Pons (tissue), 1 donor: ENCODE results near the gene ADGB.
A peak's percentile ranks its signal among the peaks of the same experiment; 100 is the strongest.
"Not testable (repeated sequence)": the region's sequence is repeated elsewhere in the genome, so short reads cannot be mapped to it uniquely, and the experiment has no call there.

Experiments
- DNase-seq: peaks from one replicate; pipeline ENCODE4 v3.0.0-alpha.2; 2016; ENCODE audit warnings: low spot score

Gene ADGB

DNA sequence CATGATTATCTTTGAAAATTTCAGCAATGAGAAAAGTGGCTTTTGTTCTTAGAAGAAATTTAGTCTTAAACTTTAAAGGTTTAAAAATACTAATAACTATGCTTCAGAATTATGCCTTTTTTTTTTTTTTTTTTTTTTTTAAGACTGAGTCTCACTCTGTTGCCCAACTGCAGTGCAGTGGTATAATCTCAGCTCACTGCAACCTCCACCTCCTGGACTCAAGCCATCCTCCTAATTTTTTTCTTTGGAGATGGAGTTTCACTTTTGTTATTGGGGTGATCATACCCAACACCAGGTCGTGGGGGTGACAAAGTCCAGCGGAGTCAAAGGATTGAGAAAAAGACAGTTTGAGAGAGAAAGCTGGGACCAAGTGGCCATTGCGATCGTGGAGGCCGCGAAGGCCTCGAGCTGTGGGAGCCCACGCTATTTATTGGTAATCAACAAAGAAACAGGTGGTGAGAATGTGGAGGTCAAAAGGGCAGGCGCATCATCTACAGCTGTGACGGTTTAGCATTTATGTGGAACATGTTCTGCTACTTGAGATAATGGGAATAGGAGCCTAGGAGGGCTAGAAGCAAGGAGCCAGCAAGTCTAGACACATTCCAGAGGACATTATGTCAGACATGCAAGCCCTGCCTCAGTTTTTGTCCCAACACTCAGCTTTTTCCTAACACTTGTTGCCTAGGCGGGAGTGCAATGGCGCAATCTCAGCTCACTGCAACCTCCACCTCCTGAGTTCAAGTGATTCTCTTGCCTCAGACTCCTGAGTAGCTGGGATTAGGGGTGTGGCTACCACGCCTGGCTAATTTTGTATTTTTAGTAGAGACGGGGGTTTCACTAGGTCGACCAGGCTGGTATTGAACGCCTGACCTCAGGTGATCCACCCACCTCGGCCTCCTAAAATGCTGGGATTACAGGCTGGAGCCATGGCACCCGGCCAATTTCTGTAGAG, 217.0 kb downstream of the ADGB start:
- not testable (repeated sequence) for DNase-seq

- DNase-seq, result no peak
Observed at GRCh38 chr6:146819596-146820320, 221.0 kb downstream of the ADGB start.

DNA sequence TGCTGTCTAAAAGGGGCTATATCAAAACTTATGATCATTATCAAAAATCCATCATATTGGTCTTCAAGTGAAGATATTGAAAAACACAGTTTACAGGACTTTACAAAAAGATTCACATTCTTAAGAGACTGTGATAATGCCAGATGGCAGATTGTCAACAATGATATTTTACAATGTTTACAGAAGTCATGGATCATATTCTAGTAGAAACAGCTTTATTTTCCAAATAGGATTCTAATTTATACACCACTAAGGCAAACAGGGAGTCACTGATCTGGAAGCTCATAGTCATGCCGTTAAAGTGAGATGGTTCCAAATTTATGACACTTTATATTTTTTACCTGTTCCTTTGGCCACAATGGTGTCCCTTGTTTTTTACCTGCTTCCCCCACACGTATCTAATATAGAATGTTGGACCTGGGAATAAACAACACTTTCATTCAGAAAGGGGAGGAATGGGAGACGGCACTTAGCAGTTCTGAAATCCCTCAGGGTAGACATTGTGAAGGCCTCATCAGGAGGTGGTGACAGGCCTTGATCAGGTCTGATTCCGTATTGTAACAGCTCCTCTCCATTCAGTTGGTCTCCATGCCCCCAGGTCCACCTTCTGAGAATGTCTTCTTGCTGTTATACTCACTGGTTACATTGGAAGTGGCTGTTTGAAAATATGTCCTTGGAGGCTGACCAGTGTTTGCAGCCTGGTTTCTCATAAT, 228.6 kb downstream of the ADGB start:
- DNase-seq, result no peak

DNA sequence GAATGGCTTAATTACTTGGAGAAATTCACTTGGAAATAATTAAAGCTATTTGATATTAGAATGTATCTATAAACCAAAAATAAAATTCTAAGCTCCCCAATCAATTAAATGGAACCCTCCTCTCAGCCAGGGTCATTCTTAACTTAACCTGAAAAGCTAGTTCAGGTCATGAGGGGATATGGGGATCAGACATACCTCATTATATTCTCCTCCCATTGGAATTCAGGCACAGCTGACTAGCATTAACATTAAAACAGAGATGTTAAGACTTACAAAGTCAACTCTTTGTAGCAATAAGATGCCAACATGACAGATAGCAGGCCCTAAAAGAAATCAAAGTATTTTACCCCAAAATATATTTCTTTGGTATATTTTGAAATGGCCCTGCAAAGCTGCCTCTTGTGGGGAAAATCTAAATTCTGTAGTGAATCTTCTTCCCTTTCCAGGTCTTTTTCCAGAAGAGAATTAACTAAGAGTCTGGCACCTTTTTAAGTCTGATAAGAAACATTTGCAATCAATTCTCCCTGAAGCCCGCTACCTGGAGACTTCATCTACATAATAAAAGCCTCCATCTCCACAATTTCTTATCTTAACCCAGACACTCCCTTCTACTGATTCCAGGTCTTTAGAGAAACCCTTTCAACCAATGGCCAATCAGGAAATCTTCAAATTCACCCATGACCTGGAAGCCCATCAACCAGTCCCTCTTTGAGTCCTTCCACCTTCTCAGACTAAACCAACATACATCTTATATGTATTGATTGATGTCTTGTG, 231.2 kb downstream of the ADGB start:
- DNase-seq, result no peak

DNA sequence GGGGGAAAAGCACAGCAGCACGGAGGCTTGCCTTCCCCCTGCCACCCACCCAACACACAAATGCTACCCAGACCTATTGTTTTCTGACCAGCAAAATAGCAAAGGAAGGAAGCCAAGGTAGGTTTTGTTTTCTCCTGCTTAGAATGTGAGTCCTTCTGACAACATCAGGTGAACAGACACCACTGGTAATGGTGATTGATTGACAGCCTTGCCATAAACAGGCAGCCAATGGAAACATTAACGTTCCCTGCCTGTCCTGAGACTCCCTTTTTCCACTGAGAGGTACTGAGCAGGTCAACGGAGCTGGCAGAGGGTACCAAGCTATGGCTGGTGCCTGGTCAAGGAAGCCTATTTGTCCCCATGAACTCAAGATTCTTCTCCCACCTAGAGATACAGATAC, 234.4 kb downstream of the ADGB start:
- DNase-seq, result no peak

GRCh38 chr6:146840216-146840615, 241.4 kb downstream of the ADGB start:
- no peak for DNase-seq

DNA sequence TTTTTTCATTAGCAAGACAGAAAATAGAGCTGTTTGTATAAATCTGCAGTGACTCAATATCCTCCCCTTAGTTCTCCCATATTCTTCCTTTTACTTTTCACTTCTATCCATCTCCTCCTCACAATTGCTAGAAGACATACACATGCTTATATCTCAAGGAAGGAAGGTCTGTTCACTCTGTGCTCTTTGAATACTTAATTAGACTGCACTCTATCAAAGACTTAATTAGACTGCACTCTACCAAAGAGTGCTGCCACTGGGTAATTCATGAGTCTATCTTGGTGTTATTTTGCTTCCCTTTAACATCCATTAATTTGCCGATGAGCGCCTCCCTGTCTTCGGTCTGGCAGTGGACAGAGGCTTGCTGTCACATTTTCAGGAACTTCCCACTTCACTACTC, 241.9 kb downstream of the ADGB start:
- no peak for DNase-seq

- no peak for DNase-seq
Observed at GRCh38 chr6:146847426-146847825, 248.7 kb downstream of the ADGB start.

DNA sequence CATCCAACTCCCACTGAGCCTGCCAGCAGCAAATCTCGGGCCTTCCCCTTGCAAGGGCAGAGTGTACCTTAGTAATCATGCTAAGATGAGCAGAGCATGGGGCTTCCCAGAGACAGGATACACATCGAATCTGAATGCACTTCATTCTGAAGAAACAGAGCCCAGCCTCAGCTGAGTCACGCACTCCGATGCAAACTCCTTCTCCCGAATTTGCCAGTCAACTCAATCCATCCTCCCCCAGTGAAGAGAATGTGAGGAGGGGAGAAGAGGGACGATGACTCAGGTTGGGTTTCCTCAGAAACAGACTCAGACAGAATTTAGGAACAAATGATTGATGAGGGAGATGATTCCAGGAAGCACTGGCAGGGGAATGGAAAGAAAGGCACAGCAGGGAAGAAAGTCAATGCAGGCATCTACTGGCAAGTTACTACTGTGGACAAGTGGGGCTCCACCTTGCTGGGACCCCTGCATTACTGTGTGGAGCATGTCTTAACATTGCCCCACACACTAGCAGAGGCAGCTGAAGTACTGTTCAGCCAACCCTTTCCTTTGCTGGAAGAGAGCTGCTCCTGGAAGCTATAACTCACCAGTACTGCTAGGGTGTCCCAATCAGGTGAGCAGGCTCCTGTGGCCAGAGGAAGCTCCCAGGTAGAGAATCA, 251.6 kb downstream of the ADGB start:
- no peak for DNase-seq

DNA sequence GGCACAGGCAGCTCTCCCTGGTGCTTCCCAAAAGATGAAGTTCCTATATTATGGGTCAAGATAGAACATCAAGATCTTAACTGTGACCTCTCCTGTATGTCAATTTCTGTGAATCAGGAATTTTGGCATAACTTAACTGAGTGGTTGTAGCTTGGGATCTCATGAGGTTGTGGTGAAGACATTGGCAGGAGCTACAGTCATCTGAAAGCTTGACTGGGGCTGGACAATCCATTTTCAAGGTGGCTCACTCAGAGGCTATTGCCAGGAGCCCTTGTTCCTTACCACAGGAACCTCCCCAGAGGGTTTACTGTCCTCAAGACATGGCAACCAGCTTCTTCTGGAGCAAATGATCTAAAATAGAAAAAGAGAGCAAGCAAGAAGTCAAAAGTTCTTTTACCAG, 252.2 kb downstream of the ADGB start:
- DNase-seq, result no peak

DNA sequence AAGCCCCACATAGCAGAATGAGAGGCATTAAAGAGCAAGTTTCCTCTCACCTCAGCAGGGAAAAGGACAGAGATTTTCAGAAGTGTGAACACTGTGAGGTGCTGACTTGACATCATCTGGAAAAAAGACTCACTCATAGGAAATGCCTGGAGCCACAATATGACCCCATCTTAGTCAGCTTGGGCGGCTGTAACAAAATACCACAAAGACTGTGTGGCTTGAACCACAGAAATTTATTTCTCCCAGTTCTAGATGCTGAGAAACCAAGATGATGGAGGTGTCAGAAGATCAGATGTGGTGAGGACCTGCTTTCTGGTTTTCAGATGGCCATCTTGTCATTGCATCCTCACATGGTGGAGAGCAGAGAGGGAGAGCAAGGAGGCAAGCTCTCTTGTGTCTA, 253.1 kb downstream of the ADGB start:
- DNase-seq, result no peak

DNA sequence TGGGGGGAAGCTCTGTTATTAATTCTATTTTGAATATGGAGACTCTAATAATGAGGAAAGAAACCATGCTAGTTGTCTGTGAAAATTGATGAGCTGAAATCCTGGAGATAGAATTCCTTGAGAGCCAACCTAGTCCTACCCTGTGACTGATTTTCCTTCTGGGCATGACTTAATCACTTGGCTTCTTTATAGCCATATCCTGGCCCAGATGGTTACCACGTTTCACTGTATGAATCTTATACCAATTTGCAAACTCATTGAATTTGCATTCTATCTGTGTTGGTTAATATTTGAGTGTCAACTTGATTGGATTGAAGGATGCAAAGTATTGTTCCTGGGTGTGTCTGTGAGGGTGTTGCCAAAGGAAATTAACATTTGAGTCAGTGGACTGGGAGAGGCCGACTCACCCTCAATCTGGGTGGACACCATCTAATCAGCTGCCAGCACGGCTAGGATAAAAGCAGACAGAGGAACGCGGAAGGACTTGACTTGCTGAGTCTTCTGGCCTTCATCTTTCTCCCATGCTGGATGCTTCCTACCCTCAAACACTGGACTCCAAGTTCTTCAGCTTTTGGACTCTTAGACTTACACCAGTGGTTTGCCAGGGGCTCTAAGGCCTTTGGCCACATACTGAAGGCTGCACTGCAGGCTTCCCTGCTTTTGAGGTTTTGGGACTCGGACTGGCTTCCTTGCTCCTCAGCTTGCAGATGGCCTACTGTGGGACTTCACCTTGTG, 255.9 kb downstream of the ADGB start:
- DNase-seq, result not testable (repeated sequence)

- DNase-seq, result no peak
Observed at GRCh38 chr6:146855889-146856288, 257.1 kb downstream of the ADGB start.

DNA sequence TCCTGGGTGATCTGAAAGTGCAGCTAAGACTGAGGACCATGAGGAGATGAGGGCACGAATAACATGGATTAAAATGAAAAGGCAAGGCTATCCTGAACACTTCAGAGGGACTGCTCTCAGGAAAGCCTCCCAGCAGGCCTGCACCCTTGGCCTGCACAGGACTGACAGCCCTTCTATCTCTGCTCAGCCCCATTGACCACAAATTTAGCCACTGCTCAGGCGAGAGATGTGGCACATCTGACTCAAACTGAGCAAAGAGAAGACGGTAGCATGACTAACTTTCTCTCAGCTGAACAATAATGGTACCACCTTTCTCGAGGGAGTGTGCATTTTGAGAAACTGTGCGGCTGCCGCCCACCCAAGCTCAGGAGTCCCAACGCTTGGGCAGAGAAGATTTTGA, 257.5 kb downstream of the ADGB start:
- DNase-seq, result no peak

DNA sequence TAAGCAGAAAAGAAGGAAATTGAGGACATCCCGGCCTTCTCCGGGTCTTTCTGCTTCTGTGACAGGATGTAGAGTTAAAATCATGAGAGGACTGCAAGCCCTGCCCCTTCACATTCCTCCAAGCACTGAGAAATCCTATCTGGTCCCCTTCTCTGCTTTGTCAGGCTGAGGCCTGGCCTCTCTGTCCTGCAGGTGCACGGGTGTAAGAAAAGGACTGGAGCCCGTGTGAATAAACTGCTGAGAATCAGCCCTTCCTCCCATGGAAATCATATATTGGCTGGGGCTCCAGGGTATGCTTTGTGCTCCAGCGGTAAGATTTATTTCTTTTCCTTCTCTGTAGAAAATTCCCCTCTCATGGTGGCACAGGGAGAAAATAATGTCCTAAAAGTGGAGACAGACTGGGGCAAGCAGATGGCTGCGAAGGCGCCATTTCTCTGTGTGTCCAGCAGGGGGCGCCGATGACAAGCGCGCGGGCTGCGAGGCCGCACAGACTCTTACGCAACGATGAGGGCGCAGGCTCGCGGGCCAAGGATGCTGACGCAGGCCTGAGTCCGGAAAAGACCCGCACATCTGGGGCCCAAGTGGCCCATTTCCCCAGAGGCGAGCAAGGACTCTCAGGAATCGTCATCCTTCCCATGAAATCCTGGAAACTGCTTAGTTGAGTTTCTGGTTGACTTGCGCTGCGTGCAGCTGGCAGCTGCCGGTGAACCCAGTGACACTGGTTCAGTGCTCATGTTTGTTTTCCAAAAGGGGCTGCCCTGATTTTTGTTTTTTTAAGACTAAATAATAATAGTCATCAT, 258.6 kb downstream of the ADGB start:
- peak; percentile 83 for DNase-seq

- peak; percentile 62 for DNase-seq
Observed at GRCh38 chr6:146857980-146858347, 259.2 kb downstream of the ADGB start.

- no peak for DNase-seq
Observed at GRCh38 chr6:146859206-146859605, 260.4 kb downstream of the ADGB start.

DNA sequence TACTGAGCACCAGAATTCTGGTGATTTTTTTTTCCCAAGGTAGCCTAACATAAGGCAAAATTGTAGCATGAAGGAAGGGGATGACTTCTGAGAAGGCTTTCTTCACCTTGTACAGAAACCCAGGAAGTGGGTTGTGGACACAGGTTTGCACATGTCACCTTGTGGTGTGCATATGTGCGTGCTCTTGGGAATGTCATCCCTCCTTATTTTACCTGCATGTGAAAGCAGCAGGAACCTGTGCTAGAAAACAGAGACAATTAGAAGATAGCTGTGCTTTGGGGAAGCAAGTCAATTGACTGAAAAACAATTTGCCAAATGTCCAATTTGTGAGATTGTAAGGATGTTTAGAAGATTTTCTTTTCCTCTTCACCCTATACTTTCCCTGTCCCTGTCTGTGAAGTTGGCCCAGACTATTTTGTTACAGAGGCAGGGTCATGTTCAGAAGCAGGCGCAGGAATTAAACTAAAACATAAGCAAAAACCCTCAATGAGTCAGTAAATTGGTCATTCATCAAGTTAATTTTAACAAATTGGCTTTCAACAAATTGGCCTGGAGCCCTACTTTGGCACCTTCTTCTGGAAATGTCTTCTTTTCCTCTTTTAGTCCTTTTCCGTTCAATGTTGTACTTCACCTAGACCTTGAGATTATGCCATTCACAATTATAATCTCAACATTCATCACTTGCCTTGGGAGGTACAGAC, 261.2 kb downstream of the ADGB start:
- DNase-seq, result no peak

GRCh38 chr6:146860583-146860982, 261.8 kb downstream of the ADGB start:
- peak; percentile 10 for DNase-seq
